SIG-M5 (cell line): ENCODE measurements around the gene MAVS.

Experiments
- DNase-seq: peaks from one replicate; lab custom pipeline; 2025; lab: John Stamatoyannopoulos, UW

The MAVS gene

DNA sequence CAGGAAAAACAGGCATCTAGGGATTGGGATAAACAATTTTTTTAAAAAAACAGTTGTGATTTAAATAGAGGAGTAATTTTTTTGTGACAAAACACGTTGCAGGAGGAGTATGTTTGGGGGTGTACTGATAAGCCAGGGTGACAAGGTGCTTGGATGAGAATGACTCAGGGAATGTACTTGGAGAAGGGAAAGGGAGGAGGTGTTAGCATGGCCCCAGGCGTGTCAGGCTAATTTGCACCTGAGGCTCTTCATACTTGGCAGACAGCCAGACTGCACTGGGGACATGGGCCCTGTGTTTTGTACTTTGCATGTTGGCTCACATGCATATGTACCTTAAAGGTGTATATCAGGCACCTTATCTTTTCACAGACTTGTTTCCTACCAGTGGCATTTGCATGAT lies 65.3 kb downstream of the MAVS start:
- no peak for DNase-seq

DNA sequence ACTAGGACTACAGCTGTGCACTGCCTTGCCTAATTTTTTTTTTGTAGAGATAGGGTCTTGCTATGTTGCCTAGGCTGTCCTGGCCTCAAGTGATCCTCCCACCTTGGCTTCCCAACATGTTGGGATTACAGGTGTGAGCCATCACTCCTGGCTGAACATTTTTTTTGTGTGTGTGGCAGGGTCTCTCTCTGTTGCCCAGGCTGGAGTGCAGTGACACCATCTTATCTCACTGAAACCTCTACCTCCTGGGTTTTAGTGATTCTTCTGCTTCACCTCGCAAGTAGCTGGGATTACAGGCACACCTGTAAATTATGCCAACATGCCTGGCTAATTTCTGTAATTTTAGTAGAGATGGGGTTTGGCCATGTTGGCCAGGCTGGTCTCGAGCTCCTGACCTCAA lies 67.8 kb downstream of the MAVS start:
- DNase-seq: no peak

DNA sequence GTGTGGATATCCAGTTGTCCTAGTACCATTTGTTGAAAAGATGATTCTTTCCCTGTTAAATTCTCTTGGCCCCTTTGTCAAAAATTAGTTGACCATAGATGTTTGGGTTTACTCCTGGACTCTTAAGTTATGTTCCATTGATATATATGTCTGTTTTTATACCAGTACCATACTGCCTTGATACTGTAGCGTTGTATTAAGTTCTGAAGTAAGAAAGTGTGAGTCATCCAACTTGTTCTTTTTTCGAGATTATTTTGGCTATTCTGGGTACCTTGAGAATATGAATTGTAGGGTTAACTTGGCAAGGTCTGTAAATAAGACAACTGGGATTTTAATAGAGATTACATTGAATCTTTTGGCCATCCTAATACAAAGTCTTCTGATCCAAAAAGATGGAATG lies 69.1 kb downstream of the MAVS start:
- DNase-seq: no peak

DNA sequence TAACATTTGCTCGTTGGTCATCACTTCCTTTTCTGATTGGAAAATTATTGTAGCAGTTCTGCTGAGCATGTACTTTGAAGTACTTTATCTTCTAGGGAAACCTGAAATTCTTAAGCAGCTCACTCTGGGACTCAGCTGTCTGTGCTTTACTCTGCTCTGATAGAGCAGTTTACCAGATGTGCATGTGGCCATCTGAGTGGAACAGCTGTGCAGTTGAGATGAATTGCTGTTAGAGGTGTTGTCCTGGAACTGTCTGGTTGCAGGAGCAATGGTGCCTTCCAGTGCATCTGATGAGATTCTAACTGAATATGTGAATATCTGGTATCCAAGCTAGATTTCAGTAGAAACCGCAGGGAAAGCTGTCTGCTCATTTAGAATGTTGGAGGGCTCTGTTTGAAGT lies 69.7 kb downstream of the MAVS start:
- no peak for DNase-seq

DNA sequence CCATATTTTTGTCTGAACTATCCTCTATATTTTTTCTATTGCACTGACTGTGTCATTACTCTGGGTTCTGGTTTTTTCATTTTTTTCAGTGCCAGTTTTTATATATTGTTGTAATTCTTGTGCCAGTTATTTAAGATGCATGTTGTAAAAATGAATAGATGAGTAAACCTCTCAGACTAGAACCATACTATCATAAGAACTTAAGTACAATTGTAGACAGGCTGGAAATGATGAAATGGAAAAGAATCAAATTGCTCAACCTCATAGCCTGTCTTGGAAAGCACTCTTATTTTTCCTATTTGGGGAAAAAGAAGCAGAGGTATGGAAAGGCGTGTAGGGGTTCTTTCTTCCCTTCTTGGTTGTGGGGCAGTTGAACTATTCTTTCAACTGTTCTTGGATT lies 72.7 kb downstream of the MAVS start:
- no peak for DNase-seq

DNA sequence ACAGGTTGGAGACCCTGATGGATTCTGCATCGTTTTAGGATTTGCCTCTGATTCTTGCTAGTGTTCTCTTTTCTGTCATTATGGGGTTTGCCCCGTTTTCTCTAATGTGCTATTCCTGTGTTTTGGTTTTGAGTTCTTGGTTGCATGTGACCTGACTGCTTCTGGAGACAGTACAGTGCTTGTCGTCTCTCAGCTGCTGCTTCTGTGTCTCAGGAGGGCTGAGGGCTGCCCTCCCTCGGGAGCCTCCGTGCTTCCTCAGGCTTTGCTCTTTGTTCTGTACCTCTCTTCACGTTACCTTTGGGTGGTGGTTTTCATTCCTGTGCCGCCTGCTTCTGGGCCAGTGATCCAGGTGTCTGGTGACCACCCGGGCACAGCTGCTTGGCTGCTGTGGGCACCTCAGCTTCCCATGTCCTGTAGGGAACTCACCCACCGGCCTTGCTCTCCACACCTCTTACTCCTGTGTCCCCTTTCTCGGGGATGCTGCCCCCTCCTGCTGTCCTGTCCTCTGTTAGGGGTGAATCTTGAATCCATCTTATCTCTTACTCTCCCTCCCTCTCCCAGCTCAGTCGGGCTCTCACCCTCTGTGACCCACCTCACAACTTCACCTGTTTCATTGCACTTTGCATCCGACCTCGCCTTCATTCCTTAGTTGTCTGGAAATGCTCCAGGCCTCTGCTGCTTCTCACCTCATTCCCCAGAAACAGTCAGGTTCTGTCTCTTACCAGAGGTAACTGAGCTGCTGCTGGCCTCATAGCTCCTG lies 75.8 kb downstream of the MAVS start:
- no peak for DNase-seq

DNA sequence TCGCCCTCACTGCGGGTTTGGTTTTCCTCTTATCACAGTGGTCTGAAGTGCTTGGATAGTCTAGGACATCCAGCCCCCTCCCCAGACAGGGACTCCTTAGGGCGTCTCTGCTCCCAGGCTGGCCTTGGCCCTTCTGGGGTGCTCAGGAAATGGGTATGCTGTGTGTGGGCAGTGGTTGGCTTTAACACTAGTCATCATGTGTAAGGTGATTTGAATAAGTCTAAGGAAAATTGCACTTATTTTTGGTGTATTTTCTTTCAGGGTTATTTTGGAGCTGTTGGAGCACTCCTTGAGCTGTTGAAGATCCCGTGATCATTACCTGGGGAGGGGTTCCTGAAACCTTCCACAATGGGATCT lies 76.3 kb downstream of the MAVS start:
- DNase-seq: no peak

DNA sequence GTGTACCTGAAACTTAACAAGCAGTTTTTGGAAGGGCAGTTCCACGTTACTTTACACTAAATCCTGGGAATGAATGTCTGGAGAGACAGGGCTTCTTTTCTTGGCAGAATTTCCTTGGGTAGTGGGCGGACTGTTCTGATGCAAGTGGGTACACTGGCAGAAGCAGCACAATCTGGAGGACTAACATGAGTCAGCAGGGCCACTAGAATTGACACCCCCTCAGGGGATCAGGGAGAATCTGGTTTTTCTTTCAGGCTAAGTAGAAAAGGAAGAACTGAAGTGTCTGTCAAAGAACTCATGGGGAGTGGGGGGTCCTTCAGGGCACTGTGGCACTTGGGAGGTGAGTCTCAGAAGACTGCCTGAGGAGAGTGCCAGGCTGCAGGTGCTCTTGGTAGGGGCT lies 77.2 kb downstream of the MAVS start:
- no peak for DNase-seq

DNA sequence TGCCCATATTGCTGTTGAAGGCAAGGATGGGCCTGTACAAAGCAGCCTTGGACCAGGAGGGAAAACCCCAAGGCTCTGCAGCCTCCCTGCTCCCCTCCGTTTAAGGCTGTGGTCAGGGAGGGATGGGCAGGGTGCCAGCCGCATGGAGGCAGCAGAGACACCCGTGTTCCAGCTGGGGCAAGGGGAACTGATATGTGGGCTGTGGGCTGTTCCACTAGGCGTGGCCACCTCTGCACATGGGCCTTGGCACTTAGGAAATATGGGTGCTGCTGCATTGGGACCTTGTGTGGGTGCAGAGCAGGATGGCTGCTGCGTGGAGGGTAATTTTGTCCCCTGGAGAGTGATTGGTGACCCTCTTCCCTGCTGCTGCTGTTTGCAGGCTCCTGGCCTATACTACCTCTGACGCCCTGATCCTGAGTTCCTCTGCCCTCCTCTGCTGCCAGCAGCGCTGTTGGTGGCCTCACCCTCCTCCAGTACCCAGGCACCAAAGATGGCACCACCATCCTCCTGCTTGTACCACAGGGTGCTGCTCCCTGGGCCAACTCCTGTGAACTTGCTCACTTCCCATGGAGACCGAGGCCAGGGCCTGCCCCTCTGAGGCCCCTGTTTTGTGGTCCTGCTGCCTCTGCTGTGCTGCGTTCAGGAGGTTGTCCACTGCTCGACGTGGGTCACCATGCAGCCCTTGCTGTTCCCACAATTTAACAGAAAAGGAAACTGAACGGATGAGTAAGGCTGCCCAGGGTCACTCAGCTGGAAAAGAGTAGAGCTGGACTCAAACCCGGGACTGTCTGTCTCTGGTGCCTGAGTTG lies 77.9 kb downstream of the MAVS start:
- no peak for DNase-seq

DNA sequence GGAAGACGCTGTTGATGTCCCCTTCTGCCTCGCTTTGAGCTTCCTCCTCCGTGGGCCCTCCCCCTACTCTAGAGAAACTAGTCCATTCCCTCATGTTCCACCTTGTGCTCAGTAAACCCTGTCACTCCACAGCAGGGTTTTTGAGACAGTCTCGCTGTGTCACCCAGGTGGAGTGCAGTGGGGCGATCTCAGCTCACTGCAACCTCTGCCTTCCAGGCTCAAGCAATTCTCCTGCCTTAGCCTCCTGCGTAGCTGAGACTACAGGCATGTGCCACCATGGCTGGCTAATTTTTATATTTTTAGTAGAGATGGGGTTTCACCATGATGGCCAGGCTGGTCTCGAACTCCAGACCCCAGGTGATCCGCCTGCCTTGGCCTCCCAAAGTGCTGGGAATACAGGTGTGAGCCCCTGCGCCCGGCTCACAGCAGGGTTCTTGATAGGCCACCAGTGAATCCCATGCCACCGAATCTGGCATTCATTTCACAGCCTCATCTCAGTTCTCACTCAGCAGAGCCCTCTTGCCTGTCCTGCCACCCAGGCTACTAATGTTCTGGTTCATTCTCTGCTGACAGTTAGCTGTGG lies 78.6 kb downstream of the MAVS start:
- DNase-seq: no peak
